Bronchial epithelial cell (primary cell): ENCODE measurements around the gene SETBP1. TPM values are rescaled to one million over a fixed set of nuclear protein-coding genes. Genes with fewer than 3 reads are reported as not detected.

Experiments used
- DNase-seq: peaks from one replicate; pipeline ENCODE4 v3.0.0-alpha.2; 2010; ENCODE audit warnings: low read depth
- FAIRE-seq: peaks from 2 replicates; lab custom pipeline; 2011; peaks lifted over from hg19 to GRCh38; lab: Jason Lieb, UNC
- H3K27me3 ChIP-seq: 2 replicates; pipeline ENCODE4 v1.5.1; 2011; ENCODE audit warnings: low read length; ENCODE audit not compliant: control insufficient read depth, insufficient read depth
- H3K36me3 ChIP-seq: 2 replicates; pipeline ENCODE4 v1.5.1; 2011; ENCODE audit warnings: low read length; ENCODE audit not compliant: control insufficient read depth, insufficient read depth
- H3K4me3 ChIP-seq: 2 replicates; pipeline ENCODE4 v1.5.1; 2011; ENCODE audit warnings: mild to moderate bottlenecking, low read depth, low read length, control low read depth
- total RNA-seq: library from RNA; depleted of rRNA; stranded (reverse); fragments of >200 nt; gene quantifications from 2 replicates; pipeline ENCODE4 v1.2.1, GENCODE V29; 2014
- TF ChIP-seq, protein P1 (sequence below): IDR thresholded peaks from 2 replicates; pipeline ENCODE4 v1.5.1; 2011; ENCODE audit warnings: mild to moderate bottlenecking, moderate library complexity, low read length, control low read depth, inconsistent platforms; ENCODE audit not compliant: insufficient read depth, severe bottlenecking

SETBP1 gene
- total RNA-seq, 1 donor from 2014 or later: 1.8 TPM

- Histone ChIP-seq H3K4me3 (no peak overlapping the region), H3K27me3 (no peaks in the 10 kb centered on the region), H3K36me3 (no peaks in the 10 kb centered on the region)
- DNase-seq: no peak
- no peak for FAIRE-seq
- TF ChIP-seq, protein P1, sequence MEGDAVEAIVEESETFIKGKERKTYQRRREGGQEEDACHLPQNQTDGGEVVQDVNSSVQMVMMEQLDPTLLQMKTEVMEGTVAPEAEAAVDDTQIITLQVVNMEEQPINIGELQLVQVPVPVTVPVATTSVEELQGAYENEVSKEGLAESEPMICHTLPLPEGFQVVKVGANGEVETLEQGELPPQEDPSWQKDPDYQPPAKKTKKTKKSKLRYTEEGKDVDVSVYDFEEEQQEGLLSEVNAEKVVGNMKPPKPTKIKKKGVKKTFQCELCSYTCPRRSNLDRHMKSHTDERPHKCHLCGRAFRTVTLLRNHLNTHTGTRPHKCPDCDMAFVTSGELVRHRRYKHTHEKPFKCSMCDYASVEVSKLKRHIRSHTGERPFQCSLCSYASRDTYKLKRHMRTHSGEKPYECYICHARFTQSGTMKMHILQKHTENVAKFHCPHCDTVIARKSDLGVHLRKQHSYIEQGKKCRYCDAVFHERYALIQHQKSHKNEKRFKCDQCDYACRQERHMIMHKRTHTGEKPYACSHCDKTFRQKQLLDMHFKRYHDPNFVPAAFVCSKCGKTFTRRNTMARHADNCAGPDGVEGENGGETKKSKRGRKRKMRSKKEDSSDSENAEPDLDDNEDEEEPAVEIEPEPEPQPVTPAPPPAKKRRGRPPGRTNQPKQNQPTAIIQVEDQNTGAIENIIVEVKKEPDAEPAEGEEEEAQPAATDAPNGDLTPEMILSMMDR: no peak
Observed at GRCh38 chr18:44744161-44745121, 63.8 kb downstream of the SETBP1 start.

GRCh38 chr18:44747157-44747556 lies 66.5 kb downstream of the SETBP1 start:
- no peak for FAIRE-seq
- Histone ChIP-seq H3K36me3 (no peaks in the 10 kb centered on the region), H3K27me3 (no peaks in the 10 kb centered on the region), H3K4me3 (no peak overlapping the region)
- TF ChIP-seq, protein P1: no peak
- no peak for DNase-seq

- DNase-seq (peak; percentile 59), FAIRE-seq (peak; percentile 73)
- TF ChIP-seq, protein P1: no peak
- Histone ChIP-seq H3K4me3 (no peak overlapping the region), H3K36me3 (no peaks in the 10 kb centered on the region), H3K27me3 (no peaks in the 10 kb centered on the region)
Observed at GRCh38 chr18:44748582-44748981, 67.9 kb downstream of the SETBP1 start.

GRCh38 chr18:44750774-44751173 lies 70.1 kb downstream of the SETBP1 start:
- Histone ChIP-seq H3K4me3 (no peak overlapping the region), H3K36me3 (no peaks in the 10 kb centered on the region), H3K27me3 (no peaks in the 10 kb centered on the region)
- TF ChIP-seq, protein P1: no peak
- no peak for DNase-seq
- FAIRE-seq: no peak

DNA sequence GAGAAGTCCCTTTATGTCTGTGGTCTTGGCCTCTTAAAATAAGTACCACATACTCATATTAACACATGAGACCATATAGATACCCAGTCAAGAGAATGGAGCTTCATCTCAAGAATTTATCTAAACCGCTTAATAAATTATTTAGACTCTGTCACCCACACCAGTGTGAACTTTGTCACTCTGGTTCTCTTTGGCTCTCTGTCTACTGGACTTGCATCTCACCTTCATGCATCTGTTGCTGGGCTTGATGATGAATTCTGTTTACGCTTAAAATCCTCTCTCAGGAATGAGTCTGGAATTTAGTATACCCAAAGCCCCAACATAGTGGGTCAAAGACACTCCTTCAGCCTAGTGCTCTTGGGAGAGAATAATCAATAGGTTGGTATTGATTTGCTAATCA lies 73.9 kb downstream of the SETBP1 start:
- DNase-seq (no peak), FAIRE-seq (no peak)
- TF ChIP-seq, protein P1: no peak
- no peaks in the 10 kb centered on the region for H3K27me3 ChIP-seq
- H3K36me3 ChIP-seq: no peaks in the 10 kb centered on the region
- H3K4me3 ChIP-seq: no peak overlapping the region
